ENCODE results near the gene ZAP70.

The ZAP70 gene

DNA sequence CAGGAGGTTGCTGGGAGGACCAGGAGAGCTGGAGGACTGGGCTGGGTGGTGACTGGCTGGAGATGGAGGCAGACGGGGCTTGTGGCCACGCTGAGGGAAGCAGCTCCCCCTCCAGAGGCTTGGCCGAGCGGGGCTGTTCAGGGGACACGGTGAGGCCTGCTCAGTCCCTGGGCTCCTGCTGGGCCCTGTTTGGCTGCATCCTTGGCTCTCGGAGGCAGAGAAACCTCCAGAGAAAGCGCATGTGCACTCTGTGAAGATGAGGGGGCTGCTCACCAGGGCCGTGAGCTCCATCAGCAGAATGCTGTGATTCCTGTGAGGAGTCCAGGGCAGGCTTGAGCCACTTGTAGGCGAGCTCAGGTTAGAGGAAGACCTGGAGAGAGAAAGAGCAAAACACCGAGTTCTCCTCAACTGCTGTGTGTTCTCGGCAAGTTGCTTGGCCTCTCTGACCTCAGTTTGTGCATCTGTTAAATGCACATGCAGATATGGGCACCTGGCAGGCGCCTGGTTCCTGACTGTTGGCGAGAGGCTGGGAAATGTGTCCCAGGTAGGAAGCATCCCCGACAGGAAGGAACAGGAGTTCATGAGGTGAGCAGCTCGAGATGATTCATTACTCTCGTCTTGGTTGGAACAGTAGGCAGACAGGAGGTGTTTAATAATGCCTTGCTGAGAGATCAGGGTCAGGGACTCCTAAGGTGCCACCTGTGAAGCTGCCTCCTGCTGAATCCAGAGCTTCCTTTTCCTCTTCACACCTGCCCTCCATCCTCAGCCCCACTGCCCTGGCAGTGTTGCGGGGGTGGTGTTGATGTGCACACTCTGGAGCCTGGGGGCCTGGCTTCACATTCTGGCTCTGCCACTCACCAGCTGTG lies 941 bp downstream of the ZAP70 start:
- no peak overlapping the region for H3K4me3 ChIP-seq (ENCODE audit: low read depth, low read length)
- TF ChIP-seq, protein P1, sequence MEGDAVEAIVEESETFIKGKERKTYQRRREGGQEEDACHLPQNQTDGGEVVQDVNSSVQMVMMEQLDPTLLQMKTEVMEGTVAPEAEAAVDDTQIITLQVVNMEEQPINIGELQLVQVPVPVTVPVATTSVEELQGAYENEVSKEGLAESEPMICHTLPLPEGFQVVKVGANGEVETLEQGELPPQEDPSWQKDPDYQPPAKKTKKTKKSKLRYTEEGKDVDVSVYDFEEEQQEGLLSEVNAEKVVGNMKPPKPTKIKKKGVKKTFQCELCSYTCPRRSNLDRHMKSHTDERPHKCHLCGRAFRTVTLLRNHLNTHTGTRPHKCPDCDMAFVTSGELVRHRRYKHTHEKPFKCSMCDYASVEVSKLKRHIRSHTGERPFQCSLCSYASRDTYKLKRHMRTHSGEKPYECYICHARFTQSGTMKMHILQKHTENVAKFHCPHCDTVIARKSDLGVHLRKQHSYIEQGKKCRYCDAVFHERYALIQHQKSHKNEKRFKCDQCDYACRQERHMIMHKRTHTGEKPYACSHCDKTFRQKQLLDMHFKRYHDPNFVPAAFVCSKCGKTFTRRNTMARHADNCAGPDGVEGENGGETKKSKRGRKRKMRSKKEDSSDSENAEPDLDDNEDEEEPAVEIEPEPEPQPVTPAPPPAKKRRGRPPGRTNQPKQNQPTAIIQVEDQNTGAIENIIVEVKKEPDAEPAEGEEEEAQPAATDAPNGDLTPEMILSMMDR (IDR thresholded peaks at IDR 0.05; ENCODE audit: low read depth, low read length) = no peak

GRCh38 chr2:97714950-97715652 lies 1.7 kb downstream of the ZAP70 start:
- H3K4me3 ChIP-seq (ENCODE audit: low read depth, low read length) = no peak overlapping the region

DNA sequence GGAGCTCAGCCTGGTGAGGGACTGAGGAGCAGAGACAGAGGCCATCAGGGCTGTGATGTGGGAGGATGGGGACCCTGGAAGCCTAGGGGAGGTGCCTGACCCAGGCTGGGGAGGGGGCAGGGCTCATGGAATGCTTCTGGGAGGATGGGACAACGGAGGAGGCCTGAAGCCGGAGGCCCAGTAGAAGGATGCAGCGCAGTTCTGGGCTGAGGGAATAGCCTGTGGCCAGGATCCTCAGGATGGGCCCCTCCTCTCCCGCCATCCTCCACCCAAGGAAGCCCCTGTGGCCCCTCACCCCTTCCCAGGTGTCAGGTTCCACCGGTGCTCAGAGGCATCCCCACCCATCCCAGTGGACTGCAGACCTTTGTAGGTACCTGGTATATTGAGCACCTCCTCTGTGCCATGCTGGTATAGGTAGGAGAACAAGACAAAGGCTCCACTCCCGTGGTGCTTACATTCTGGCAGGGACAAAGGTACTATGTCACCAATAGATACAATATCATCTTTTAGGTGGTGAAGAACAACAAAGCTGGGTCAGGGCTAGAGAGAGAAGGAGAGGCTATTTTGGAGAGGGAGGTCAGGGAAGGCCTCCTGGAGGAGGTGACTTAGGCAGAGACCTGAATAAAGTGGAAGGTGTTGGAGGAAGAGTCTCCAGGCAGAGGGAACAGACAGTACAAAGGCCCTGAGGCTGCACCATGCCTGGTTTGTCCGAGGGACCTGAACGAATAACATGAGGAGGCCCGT lies 2.7 kb downstream of the ZAP70 start:
- TF ChIP-seq, protein P1 (IDR thresholded peaks at IDR 0.05; ENCODE audit: low read depth, low read length) = no peak
- H3K4me3 ChIP-seq (ENCODE audit: low read depth, low read length) = no peak overlapping the region

More at GRCh38 chr2:97714950-97715652, 1.7 kb downstream of the ZAP70 start:
- TF ChIP-seq, protein P1 (IDR thresholded peaks at IDR 0.05; ENCODE audit: low read depth, low read length) = no peak

- TF ChIP-seq, protein P1 (IDR thresholded peaks at IDR 0.05; ENCODE audit: low read depth, low read length) = no peak
- H3K4me3 ChIP-seq (ENCODE audit: low read depth, low read length) = no peak overlapping the region
Observed at GRCh38 chr2:97716695-97717612, 3.6 kb downstream of the ZAP70 start.

- H3K4me3 ChIP-seq (ENCODE audit: low read depth, low read length) = no peak overlapping the region
- TF ChIP-seq, protein P1 (IDR thresholded peaks at IDR 0.05; ENCODE audit: low read depth, low read length) = no peak
Observed at GRCh38 chr2:97717613-97717995, 4.2 kb downstream of the ZAP70 start.

- no peak overlapping the region for H3K4me3 ChIP-seq (ENCODE audit: low read depth, low read length)
- TF ChIP-seq, protein P1 (IDR thresholded peaks at IDR 0.05; ENCODE audit: low read depth, low read length) = no peak
Observed at GRCh38 chr2:97718051-97718882, 4.9 kb downstream of the ZAP70 start.

All from WI38 (cell line).